Measurements from ENCODE around the gene WNT7B. TPM values are rescaled to one million over a fixed set of nuclear protein-coding genes. Genes with fewer than 3 reads are reported as not detected.

Gene WNT7B
- total RNA-seq, 2 experiments from 2014 or later = not detected

- H3K27ac Mint-ChIP-seq = no peak overlapping the region
- no peak overlapping the region for H3K4me3 Mint-ChIP-seq
- H3K4me1 Mint-ChIP-seq = no peaks in the 10 kb centered on the region
- H3K27me3 Mint-ChIP-seq = no peaks in the 10 kb centered on the region
- no peaks in the 10 kb centered on the region for H3K9me3 Mint-ChIP-seq
- no peaks in the 10 kb centered on the region for H3K36me3 Mint-ChIP-seq
- no peak for DNase-seq
- POLR2A ChIA-PET = no interaction called here
- ATAC-seq (ENCODE audit: low read depth) = no peak
Observed at GRCh38 chr22:45923835-45924234, 53.1 kb downstream of the WNT7B start.

GRCh38 chr22:45923212-45923611, 53.8 kb downstream of the WNT7B start:
- H3K27me3 Mint-ChIP-seq = no peaks in the 10 kb centered on the region
- no peaks in the 10 kb centered on the region for H3K9me3 Mint-ChIP-seq
- H3K4me1 Mint-ChIP-seq = no peaks in the 10 kb centered on the region
- DNase-seq (no peak), ATAC-seq (ENCODE audit: low read depth) (no peak)
- no peak overlapping the region for H3K27ac Mint-ChIP-seq
- no peaks in the 10 kb centered on the region for H3K36me3 Mint-ChIP-seq
- POLR2A ChIA-PET = no interaction called here
- no peak overlapping the region for H3K4me3 Mint-ChIP-seq

GRCh38 chr22:45922661-45923060, 54.3 kb downstream of the WNT7B start:
- H3K27ac Mint-ChIP-seq = no peak overlapping the region
- no peak overlapping the region for H3K4me3 Mint-ChIP-seq
- H3K9me3 Mint-ChIP-seq = no peaks in the 10 kb centered on the region
- no peaks in the 10 kb centered on the region for H3K4me1 Mint-ChIP-seq
- ATAC-seq (ENCODE audit: low read depth) (no peak), DNase-seq (no peak)
- peaks cover 1% of the 10 kb centered on the region for H3K27me3 Mint-ChIP-seq
- no peaks in the 10 kb centered on the region for H3K36me3 Mint-ChIP-seq
- POLR2A ChIA-PET = no interaction called here

GRCh38 chr22:45922256-45922655, 54.7 kb downstream of the WNT7B start:
- POLR2A ChIA-PET = no interaction called here
- Mint-ChIP-seq H3K27ac (no peak overlapping the region), H3K4me3 (no peak overlapping the region), H3K36me3 (no peaks in the 10 kb centered on the region), H3K27me3 (peaks cover 1% of the 10 kb centered on the region), H3K4me1 (no peaks in the 10 kb centered on the region), H3K9me3 (no peaks in the 10 kb centered on the region)
- ATAC-seq (ENCODE audit: low read depth) = no peak
- no peak for DNase-seq

DNA sequence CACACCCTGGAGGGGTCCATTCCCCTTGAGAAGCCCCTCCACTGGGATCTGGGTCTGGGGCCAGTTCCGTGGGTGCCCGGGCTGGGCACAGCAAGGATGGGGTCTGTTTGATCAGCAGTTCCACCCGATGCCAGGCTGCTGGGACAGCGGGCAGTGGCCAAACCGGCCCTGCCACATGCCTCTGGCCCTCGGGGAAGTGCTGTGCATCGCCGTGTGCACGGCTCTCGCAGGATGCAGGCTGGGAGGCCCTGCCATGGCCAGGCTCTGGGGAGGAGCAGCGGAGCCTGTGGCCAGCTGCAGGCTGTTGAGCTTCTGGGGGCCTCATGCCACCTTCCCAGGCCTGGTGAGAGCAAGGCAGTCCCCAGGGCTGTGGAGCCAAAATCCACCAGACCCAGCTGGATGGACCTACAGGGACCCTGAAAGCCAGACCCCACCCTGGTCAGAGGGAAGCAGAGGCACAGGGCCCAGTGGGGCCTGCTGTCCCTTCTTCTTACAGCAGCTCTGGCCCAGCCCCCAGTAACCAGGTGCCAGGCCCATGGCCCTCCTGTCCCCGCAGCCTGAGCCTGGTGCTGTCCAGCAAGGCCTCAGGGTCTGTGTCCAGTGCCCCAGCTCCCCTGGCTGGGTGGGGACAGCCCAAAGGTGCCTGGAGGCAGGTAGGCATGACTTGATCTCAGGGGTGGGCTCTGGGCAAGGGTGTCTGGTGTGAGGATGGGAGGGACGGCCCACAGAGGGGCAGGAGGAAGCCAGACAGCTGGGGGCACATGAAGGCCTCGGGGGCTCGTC, 57.3 kb downstream of the WNT7B start:
- no peak overlapping the region for H3K4me3 Mint-ChIP-seq
- no peaks in the 10 kb centered on the region for H3K4me1 Mint-ChIP-seq
- peaks cover 4% of the 10 kb centered on the region for H3K27me3 Mint-ChIP-seq
- H3K27ac Mint-ChIP-seq = no peak overlapping the region
- no peak for ATAC-seq (ENCODE audit: low read depth)
- POLR2A ChIA-PET = no interaction called here
- no peaks in the 10 kb centered on the region for H3K36me3 Mint-ChIP-seq
- no peak for DNase-seq
- peaks cover 2% of the 10 kb centered on the region for H3K9me3 Mint-ChIP-seq

DNA sequence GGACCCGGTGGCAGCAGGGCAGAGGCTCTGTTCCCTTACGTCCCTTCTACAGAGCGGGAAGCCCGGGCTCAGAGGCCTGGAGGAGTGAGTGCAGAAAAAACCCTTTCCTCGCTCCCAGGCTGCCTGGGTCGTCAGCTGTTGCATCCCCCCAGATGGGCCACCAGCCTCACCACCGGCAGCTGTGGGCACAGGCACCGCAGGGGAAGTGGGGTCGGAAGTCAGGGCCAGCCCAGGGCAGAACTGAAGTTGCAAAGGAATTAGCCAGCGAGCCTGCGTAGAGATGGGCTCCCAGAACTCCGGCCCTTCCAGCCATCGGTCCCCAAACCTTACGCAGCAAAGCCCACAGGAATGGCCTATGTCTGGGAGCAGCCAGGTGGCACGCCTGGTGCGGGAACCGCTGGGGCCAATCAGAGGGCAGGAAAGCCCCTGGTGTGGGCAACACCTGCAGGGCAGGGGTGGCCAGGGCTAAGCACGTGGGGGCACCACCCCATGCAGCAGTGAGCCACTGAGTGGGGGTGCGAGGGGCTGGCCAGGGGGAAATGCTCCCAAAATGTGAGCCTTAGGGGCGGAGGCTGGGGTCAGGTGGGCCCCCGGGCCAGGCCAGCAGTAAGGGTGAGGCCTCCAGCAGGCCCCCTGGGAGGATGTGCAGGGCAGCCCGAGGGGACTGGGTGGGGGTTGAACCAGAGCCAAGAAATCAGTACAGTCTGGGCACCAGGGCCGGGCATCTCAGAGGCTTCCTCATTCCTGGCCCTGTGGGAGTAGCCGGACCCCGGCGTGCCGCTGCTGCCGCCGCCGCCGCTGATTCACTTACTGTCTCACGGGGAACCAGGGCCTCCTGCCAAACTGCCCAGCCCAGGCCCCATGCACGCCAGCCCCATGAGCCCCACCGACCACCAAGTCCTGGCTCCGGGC, 58.2 kb downstream of the WNT7B start:
- POLR2A ChIA-PET = no interaction called here
- peaks cover 4% of the 10 kb centered on the region for H3K27me3 Mint-ChIP-seq
- ATAC-seq (ENCODE audit: low read depth) (no peak), DNase-seq (no peak)
- no peak overlapping the region for H3K27ac Mint-ChIP-seq
- H3K4me3 Mint-ChIP-seq = no peak overlapping the region
- no peaks in the 10 kb centered on the region for H3K4me1 Mint-ChIP-seq
- no peaks in the 10 kb centered on the region for H3K36me3 Mint-ChIP-seq
- H3K9me3 Mint-ChIP-seq = peaks cover 7% of the 10 kb centered on the region

DNA sequence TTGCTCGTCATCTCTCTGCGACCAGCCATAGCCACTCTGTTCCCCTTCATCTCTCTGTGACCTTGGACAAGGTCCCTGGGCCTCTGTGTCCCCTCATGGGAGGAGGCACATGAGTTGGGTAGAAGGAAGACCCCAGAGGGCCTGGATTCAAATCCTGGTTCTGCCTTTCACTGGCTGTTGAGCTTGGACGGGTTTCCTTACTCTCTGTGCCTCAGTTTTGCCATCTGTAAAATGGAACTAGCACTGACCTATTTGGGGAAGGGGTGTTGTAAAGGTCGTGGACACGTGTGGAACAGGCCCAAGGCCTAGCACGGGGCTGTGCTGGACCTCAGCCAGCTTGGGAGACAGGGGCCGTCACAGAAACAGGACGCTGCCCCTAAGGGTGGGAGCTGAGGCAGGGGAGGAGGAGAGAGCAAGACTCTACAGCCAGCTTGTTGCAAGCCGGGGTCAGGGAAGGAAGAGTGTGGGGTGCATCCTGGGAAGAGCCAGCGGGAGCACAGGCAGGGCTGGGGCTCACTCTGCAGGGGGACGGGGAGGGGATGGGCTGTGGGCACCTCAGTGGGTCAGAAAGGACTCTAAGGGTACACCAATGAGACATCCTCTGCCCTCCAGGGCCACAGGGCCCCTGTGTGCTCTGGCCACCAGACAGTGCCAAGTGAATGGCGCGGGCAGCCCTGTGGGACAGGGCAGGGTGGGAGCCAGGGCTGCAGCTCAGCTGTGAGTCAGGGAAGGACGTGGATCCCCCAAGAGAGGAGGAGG, 59.1 kb downstream of the WNT7B start:
- Mint-ChIP-seq H3K9me3 (peaks cover 8% of the 10 kb centered on the region), H3K36me3 (no peaks in the 10 kb centered on the region), H3K27me3 (peaks cover 4% of the 10 kb centered on the region), H3K4me1 (no peaks in the 10 kb centered on the region), H3K27ac (no peak overlapping the region), H3K4me3 (no peak overlapping the region)
- DNase-seq (no peak), ATAC-seq (ENCODE audit: low read depth) (no peak)
- POLR2A ChIA-PET = no interaction called here

DNA sequence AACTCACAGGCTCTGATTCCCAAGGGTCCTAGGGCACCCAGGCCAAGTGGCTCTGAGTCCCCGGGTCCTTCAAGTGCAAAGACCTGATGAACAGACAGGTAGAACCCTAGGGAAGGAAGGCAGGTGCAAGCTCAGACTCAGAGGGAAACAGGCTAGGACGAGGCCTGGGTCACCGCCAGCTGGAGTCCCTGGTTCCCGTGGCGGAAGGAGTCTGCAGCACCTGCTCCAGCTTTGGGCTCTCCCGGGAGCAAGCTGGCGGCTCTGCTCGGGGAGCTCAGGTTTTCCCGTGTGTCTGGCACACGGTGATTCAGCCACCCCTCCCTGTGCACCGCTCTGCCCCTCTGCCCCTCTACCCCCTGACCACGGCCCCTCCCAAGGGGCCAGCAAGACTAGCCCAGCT, 59.8 kb downstream of the WNT7B start:
- H3K27me3 Mint-ChIP-seq = peaks cover 4% of the 10 kb centered on the region

GRCh38 chr22:45916515-45916914, 60.4 kb downstream of the WNT7B start:
- H3K4me3 Mint-ChIP-seq = no peak overlapping the region
- peaks cover 4% of the 10 kb centered on the region for H3K27me3 Mint-ChIP-seq
- DNase-seq = no peak
- POLR2A ChIA-PET = no interaction called here
- no peaks in the 10 kb centered on the region for H3K4me1 Mint-ChIP-seq
- no peaks in the 10 kb centered on the region for H3K36me3 Mint-ChIP-seq
- ATAC-seq (ENCODE audit: low read depth) = no peak
- peaks cover 8% of the 10 kb centered on the region for H3K9me3 Mint-ChIP-seq
- no peak overlapping the region for H3K27ac Mint-ChIP-seq

More for the DNA sequence above, 59.8 kb downstream of the WNT7B start:
- Mint-ChIP-seq H3K27ac (no peak overlapping the region), H3K4me3 (no peak overlapping the region), H3K36me3 (no peaks in the 10 kb centered on the region), H3K4me1 (no peaks in the 10 kb centered on the region), H3K9me3 (peaks cover 8% of the 10 kb centered on the region)
- POLR2A ChIA-PET = no interaction called here
- ATAC-seq (ENCODE audit: low read depth) (no peak), DNase-seq (no peak)

DNA sequence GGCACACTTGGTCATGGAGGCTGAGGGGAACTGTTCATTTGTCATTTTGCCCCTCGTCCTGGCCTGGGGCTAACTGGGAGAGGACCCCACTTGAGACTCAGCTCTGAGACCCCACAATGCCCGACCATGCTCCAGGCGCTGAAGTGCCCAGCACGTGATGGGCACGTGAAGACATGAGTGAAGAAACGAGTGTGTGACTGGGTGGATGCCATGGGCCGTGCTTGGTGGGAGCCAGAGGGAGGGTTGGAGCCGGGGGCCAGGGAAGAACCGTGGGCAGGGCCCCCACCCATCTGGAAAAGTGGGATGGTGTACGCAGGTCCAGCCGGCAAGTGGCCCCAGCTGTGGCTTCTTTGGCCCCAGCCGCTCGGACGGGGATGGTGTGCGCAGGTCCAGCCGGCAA, 61.1 kb downstream of the WNT7B start:
- peaks cover 4% of the 10 kb centered on the region for H3K27me3 Mint-ChIP-seq
- no peak for ATAC-seq (ENCODE audit: low read depth)
- DNase-seq = no peak
- no peaks in the 10 kb centered on the region for H3K4me1 Mint-ChIP-seq
- peaks cover 8% of the 10 kb centered on the region for H3K9me3 Mint-ChIP-seq
- POLR2A ChIA-PET = no interaction called here
- H3K27ac Mint-ChIP-seq = no peak overlapping the region
- no peak overlapping the region for H3K4me3 Mint-ChIP-seq
- H3K36me3 Mint-ChIP-seq = no peaks in the 10 kb centered on the region

DNA sequence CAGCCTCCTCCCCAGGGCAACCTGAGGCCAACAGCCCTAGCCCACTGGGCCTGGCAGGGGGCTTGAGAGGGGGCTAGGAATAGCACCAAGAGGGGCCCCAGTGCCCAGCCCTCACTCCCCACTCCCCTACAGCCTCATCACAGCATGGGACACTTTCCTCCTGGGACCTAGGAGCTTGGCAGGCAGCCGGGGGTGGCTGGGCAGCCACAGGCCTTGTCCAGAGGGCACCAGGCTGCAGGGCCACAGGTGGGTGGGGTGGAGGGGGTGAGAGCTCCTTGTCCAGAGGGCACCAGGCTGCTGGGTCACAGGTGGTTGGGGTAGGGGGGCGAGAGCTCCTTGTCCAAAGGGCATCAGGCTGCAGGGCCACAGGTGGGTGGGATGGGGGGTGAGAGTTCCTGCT, 61.8 kb downstream of the WNT7B start:
- H3K36me3 Mint-ChIP-seq = no peaks in the 10 kb centered on the region
- peaks cover 8% of the 10 kb centered on the region for H3K9me3 Mint-ChIP-seq
- no peak for DNase-seq
- H3K4me3 Mint-ChIP-seq = no peak overlapping the region
- no peak for ATAC-seq (ENCODE audit: low read depth)
- no peaks in the 10 kb centered on the region for H3K4me1 Mint-ChIP-seq
- no peak overlapping the region for H3K27ac Mint-ChIP-seq
- peaks cover 4% of the 10 kb centered on the region for H3K27me3 Mint-ChIP-seq
- POLR2A ChIA-PET = no interaction called here

- Mint-ChIP-seq H3K4me1 (no peaks in the 10 kb centered on the region), H3K9me3 (peaks cover 8% of the 10 kb centered on the region)
Observed at GRCh38 chr22:45914309-45914708, 62.7 kb downstream of the WNT7B start.

GRCh38 chr22:45912910-45913309, 64.1 kb downstream of the WNT7B start:
- H3K9me3 Mint-ChIP-seq = peaks cover 8% of the 10 kb centered on the region
- no peak for ATAC-seq (ENCODE audit: low read depth)
- H3K4me1 Mint-ChIP-seq = no peaks in the 10 kb centered on the region
- no peak overlapping the region for H3K4me3 Mint-ChIP-seq
- no peak for DNase-seq
- no peaks in the 10 kb centered on the region for H3K36me3 Mint-ChIP-seq
- peaks cover 4% of the 10 kb centered on the region for H3K27me3 Mint-ChIP-seq
- POLR2A ChIA-PET = interaction anchor here (0.6 kb wide), 1 partner anchor 592 kb away, joined by 4 read pairs; no protein-coding TSS in a partner anchor
- H3K27ac Mint-ChIP-seq = no peak overlapping the region

More at GRCh38 chr22:45914309-45914708, 62.7 kb downstream of the WNT7B start:
- no peak for ATAC-seq (ENCODE audit: low read depth)
- Mint-ChIP-seq H3K36me3 (no peaks in the 10 kb centered on the region), H3K4me3 (no peak overlapping the region), H3K27me3 (peaks cover 4% of the 10 kb centered on the region), H3K27ac (no peak overlapping the region)
- DNase-seq = no peak
- POLR2A ChIA-PET = no interaction called here

Measured in activated naive CD8-positive, alpha-beta T cell treated with anti-CD3 and anti-CD28 coated beads, Interleukin-2, amount 10 ng/mL, durations not matched to agents 7 days and 5 days (primary cell).